G401 (cell line): ENCODE data around the gene OR8B8. TPM values are rescaled to one million over a fixed set of nuclear protein-coding genes. Genes with fewer than 3 reads are reported as not detected.
"Not testable (repeated sequence)": the region's sequence is repeated elsewhere in the genome, so short reads cannot be mapped to it uniquely, and the experiment has no call there.

Source experiments
- DNase-seq: peaks from one replicate; pipeline ENCODE4 v3.0.0-alpha.2; 2015; ENCODE audit warnings: low spot score
- in situ Hi-C: cut with HindIII; loops from 2 replicates; pipeline ENCODE4 v1.10.0; 2016; ENCODE audit warnings: low sequenced_read_pairs, mixed read lengths
- total RNA-seq: library from RNA; depleted of rRNA; stranded (reverse); fragments of >200 nt; shearing (Covaris generic); gene quantifications from 2 replicates; pipeline ENCODE4 v1.2.3, GENCODE V29; 2014

OR8B8 gene
- total RNA-seq, 1 experiment from 2014 or later: not detected

- no peak for DNase-seq
- in situ Hi-C loops: no loop called here
Observed at GRCh38 chr11:124442847-124443246, 2.6 kb downstream of the OR8B8 start.

GRCh38 chr11:124442442-124442841 lies 3.1 kb downstream of the OR8B8 start:
- DNase-seq: no peak

GRCh38 chr11:124441519-124441918 lies 4.0 kb downstream of the OR8B8 start:
- no peak for DNase-seq
- in situ Hi-C loops: no loop called here

More at GRCh38 chr11:124442442-124442841, 3.1 kb downstream of the OR8B8 start:
- in situ Hi-C loops: no loop called here

DNA sequence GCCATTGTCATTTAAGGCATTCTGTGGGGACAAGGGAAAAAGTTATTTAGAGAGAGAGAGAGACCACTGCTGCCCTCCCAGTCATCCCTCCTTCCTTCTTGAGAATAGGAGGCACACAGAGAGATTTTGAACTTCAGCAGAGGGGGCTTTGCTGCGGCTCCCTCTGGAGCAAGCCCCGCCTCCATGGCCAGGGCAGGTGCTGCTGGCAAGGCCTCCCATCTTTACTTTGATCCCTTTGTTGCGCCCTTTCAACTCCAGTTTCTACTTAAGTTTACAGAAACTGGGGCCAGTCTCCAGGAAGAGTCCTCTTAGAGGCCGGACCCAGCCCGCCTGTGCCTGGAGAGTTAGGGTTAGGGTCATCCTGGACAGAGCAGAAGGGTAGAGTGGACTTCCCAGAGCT lies 4.4 kb downstream of the OR8B8 start:
- in situ Hi-C loops: no loop called here
- no peak for DNase-seq

GRCh38 chr11:124440608-124441007 lies 4.9 kb downstream of the OR8B8 start:
- in situ Hi-C loops: no loop called here
- DNase-seq: no peak

GRCh38 chr11:124434699-124435098 lies 10.8 kb downstream of the OR8B8 start:
- in situ Hi-C loops: no loop called here
- DNase-seq: no peak

- in situ Hi-C loops: no loop called here
- no peak for DNase-seq
Observed at GRCh38 chr11:124429599-124429998, 15.9 kb downstream of the OR8B8 start.

- DNase-seq: no peak
- in situ Hi-C loops: no loop called here
Observed at GRCh38 chr11:124424384-124424921, 21.0 kb downstream of the OR8B8 start, which contains the start of gene OR8B4. OR8B4 (minus strand) TSS chr11:124424871; CDS start chr11:124424871, 0 bp downstream.

DNA sequence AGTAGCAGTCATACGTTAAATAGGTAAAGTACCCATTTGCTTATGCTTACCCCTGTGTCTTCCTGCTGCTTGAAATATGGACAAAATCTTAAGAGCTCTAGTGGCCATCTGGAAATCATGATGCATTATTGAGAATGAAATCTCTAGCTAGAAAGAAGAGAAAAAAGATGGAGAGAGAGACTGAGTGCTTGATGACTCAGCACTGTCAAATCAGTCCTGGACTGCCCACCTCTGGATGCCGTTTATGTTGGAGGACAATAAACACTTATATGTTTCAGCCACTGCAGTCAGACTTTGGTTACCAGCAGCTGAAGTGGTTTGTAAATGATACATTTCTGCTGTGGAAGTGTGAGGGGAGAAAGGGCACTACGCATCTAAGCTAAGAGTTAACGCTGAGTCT lies 24.5 kb downstream of the OR8B8 start:
- in situ Hi-C loops: no loop called here
- DNase-seq: no peak

- DNase-seq: peak; percentile 12
- in situ Hi-C loops: no loop called here
Observed at GRCh38 chr11:124415356-124415923, 30.1 kb downstream of the OR8B8 start.

DNA sequence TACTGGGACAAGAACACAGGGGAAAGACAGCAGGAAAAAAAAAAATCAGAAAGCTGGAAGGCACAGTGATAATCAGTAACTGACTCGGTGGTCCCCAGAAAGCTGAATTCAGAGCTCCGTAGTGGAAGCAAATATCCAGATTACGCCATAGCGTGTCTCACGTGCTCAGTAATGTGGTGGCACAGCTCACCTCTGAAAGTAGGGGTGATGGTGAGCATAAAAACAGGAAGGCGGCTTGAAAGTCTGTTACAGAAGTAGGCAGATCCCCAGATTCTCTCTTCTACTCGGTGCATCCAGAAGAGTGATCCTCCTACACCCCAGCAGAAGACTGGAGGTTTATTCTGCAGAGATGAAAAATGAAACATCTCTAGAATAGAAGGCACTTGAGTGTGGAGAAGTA lies 35.6 kb downstream of the OR8B8 start:
- in situ Hi-C loops: no loop called here
- no peak for DNase-seq

DNA sequence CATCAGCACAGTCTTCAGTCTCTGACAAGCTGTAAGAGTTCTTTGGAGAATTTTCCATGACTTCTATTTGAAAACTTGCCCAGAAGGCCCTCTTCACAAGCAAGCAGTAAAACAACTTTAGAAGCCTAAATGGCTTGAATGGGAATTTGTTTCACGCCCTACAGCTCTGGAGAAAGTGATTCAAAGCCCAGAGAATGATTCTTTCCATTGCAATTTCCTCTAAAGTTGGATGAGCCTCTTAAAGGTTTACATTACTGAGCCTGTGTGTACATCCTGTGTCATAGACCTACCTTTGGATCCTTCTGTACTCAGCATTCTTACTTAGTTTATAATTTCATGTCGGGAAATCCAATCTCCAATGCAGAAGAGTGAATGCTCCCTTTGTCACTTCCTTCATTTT lies 39.9 kb downstream of the OR8B8 start:
- no peak for DNase-seq
- in situ Hi-C loops: no loop called here

DNA sequence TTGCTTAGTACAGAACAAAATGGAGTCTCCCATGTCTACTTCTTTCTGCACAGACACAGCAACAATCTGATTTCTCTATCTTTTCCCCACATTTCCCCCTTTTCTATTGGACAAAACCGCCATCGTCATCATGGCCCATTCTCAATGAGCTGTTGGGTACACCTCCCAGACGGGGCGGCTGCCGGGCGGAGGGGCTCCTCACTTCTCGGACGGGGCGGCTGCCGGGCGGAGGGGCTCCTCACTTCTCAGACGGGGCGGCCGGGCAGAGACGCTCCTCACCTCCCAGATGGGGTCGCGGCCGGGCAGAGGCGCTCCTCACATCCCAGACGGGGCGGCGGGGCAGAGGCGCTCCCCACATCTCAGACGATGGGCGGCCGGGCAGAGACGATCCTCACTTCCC lies 42.3 kb downstream of the OR8B8 start:
- in situ Hi-C loops, DNase-seq: not testable (repeated sequence)

GRCh38 chr11:124402326-124402922 lies 43.1 kb downstream of the OR8B8 start:
- in situ Hi-C loops: no loop called here
- peak; percentile 15 for DNase-seq

- in situ Hi-C loops: no loop called here
- no peak for DNase-seq
Observed at GRCh38 chr11:124398924-124399323, 46.6 kb downstream of the OR8B8 start, which contains the start of gene OR8B3. OR8B3 (minus strand) TSS chr11:124399024; CDS start chr11:124397351, 1,673 bp downstream.

DNA sequence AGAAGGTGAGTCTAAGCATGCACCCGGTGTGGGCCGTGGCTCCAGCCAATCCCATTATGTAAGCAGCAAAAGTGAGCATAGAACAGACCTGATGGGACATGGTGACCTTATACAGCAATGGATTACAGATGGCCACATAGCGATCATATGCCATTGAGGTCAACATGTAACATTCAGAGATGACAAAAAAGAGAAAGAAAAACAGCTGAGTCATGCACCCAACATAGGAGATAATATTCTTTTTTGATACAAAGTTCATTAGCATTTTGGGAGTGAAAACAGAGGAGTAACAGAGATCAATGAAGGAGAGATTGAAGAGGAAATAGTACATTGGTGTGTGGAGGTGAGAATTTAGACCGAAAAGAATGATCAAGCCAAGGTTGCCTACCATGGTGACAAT lies 48.6 kb downstream of the OR8B8 start:
- in situ Hi-C loops, DNase-seq: not testable (repeated sequence)

- no peak for DNase-seq
- in situ Hi-C loops: no loop called here
Observed at GRCh38 chr11:124394408-124394807, 51.1 kb downstream of the OR8B8 start.
